Measurements from ENCODE around the gene NTSR2. TPM values are rescaled to one million over a fixed set of nuclear protein-coding genes. Genes with fewer than 3 reads are reported as not detected.

NTSR2 gene
- total RNA-seq, 5 donors from 2014 or later (not counting 1 experiment from before 2014, with no cell fraction given) = not detected

GRCh38 chr2:11651856-11652548, 18.0 kb downstream of the NTSR2 start:
- Histone ChIP-seq H3K4me3 (ENCODE audit: control insufficient read depth in 1 of 2, extremely low read depth in 1 of 2, low read length in 1 of 2) (no peak overlapping the region), H3K27me3 (replicated peaks in 1 of 2; ENCODE audit: control insufficient read depth in 2 of 2, extremely low read depth in 1 of 2, insufficient read depth in 2 of 2, low read length in 1 of 2) (peaks cover 0 to 11% of the 10 kb centered on the region in 2 experiments), H3K27ac (ENCODE audit: low read length) (no peak overlapping the region), H3K36me3 (ENCODE audit: control insufficient read depth in 2 of 2, extremely low read depth in 1 of 2, insufficient read depth in 1 of 2, low read length in 1 of 2) (no peaks in the 10 kb centered on the region), H3K9me3 (no peaks in the 10 kb centered on the region), H3K4me1 (ENCODE audit: control insufficient read depth in 1 of 2, extremely low read depth in 1 of 2, insufficient read depth in 2 of 2, low read length in 2 of 2) (no peaks in the 10 kb centered on the region)
- H3K27me3 Mint-ChIP-seq = peaks cover 10 to 11% of the 10 kb centered on the region in 2 donors
- DNase-seq (no peak), ATAC-seq (replicated peaks in 1 of 4) (no peak)
- no peak overlapping the region for H3K4me3 Mint-ChIP-seq
- no CpG with 5 or more reads among the region's 5 CpGs for WGBS (ENCODE audit: insufficient coverage)
- H3K4me1 Mint-ChIP-seq = no peaks in the 10 kb centered on the region
- H3K27ac Mint-ChIP-seq = no peak overlapping the region
- no peaks in the 10 kb centered on the region for H3K36me3 Mint-ChIP-seq
- POLR2A ChIA-PET = no interaction called here
- H3K9me3 Mint-ChIP-seq = no peaks in the 10 kb centered on the region
- CTCF ChIA-PET = no interaction called here

GRCh38 chr2:11649093-11649492, 20.9 kb downstream of the NTSR2 start:
- ATAC-seq (replicated peaks in 1 of 4) = no peak
- DNase-seq = no peak
- Histone ChIP-seq H3K9me3 (no peaks in the 10 kb centered on the region), H3K4me1 (ENCODE audit: control insufficient read depth in 1 of 2, extremely low read depth in 1 of 2, insufficient read depth in 2 of 2, low read length in 2 of 2) (no peaks in the 10 kb centered on the region), H3K27ac (ENCODE audit: low read length) (no peak overlapping the region), H3K27me3 (replicated peaks in 1 of 2; ENCODE audit: control insufficient read depth in 2 of 2, extremely low read depth in 1 of 2, insufficient read depth in 2 of 2, low read length in 1 of 2) (peaks cover 0 to 6% of the 10 kb centered on the region in 2 experiments), H3K4me3 (ENCODE audit: control insufficient read depth in 1 of 2, extremely low read depth in 1 of 2, low read length in 1 of 2) (no peak overlapping the region), H3K36me3 (ENCODE audit: control insufficient read depth in 2 of 2, extremely low read depth in 1 of 2, insufficient read depth in 1 of 2, low read length in 1 of 2) (no peaks in the 10 kb centered on the region)
- no peak overlapping the region for H3K4me3 Mint-ChIP-seq
- ChIA-PET POLR2A (no interaction called here), CTCF (no interaction called here)
- no peak overlapping the region for H3K27ac Mint-ChIP-seq
- no peaks in the 10 kb centered on the region for H3K36me3 Mint-ChIP-seq
- no peaks in the 10 kb centered on the region for H3K4me1 Mint-ChIP-seq
- no peaks in the 10 kb centered on the region for H3K9me3 Mint-ChIP-seq
- peaks cover 5 to 10% of the 10 kb centered on the region in 2 donors for H3K27me3 Mint-ChIP-seq
- WGBS (ENCODE audit: insufficient coverage) = 36% methylated on average over 1 of the region's 2 CpGs

DNA sequence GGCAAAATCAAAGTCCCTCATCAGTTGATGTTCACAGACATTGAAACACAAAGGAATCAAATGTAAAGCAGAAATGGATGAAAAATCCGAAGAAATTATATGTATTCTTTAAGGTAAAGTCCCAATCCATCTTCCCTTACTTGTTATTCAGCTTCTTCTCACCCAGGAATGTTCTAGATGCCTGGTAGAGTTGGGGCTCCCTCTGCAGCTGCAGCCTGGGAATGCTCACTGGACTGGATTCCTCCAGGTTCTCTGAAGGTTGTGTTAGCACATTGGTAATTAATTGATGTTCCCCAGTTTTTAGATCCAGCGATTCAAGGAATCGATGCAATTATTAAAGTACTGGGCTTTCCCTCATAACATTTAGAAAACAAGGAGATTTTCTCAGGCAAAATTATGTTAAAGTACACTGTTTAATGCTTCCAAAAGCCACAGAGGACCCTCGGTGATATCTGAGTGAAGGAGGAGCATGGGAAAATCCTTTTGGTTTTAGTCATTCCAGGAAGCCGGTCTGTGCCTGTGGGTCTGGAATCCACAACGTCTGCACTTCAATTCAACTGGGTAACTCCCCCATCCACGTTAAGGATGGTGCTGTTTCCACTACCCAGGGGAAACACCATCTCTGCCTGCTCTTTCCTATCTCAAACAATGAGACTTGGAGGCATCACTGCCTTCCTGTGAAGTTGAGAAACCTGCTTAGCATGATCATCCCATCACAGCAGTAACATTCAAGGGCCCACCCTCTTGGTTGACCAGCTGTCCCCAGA, 22.0 kb downstream of the NTSR2 start:
- Mint-ChIP-seq H3K27ac (no peak overlapping the region), H3K9me3 (no peaks in the 10 kb centered on the region), H3K4me3 (no peak overlapping the region), H3K27me3 (peaks cover 10 to 11% of the 10 kb centered on the region in 2 donors), H3K4me1 (no peaks in the 10 kb centered on the region), H3K36me3 (no peaks in the 10 kb centered on the region)
- no peaks in the 10 kb centered on the region for H3K36me3 ChIP-seq (ENCODE audit: control insufficient read depth in 2 of 2, extremely low read depth in 1 of 2, insufficient read depth in 1 of 2, low read length in 1 of 2)
- no peaks in the 10 kb centered on the region for H3K9me3 ChIP-seq
- no peak overlapping the region for H3K27ac ChIP-seq (ENCODE audit: low read length)
- ChIA-PET POLR2A (no interaction called here), CTCF (no interaction called here)
- no peaks in the 10 kb centered on the region for H3K4me1 ChIP-seq (ENCODE audit: control insufficient read depth in 1 of 2, extremely low read depth in 1 of 2, insufficient read depth in 2 of 2, low read length in 2 of 2)
- ATAC-seq (replicated peaks in 1 of 4) = no peak
- no peak for DNase-seq
- 51% methylated on average over 4 of the region's 7 CpGs for WGBS (ENCODE audit: insufficient coverage)
- H3K4me3 ChIP-seq (ENCODE audit: control insufficient read depth in 1 of 2, extremely low read depth in 1 of 2, low read length in 1 of 2) = no peak overlapping the region
- peaks cover 0 to 6% of the 10 kb centered on the region in 2 experiments for H3K27me3 ChIP-seq (replicated peaks in 1 of 2; ENCODE audit: control insufficient read depth in 2 of 2, extremely low read depth in 1 of 2, insufficient read depth in 2 of 2, low read length in 1 of 2)

GRCh38 chr2:11646530-11646929, 23.5 kb downstream of the NTSR2 start:
- DNase-seq (no peak), ATAC-seq (replicated peaks in 1 of 4) (no peak)
- no peaks in the 10 kb centered on the region for H3K9me3 ChIP-seq
- ChIA-PET CTCF (interaction anchor here (0.6 to 0.8 kb wide), 3 partner anchors 44 to 140 kb away, joined by 3 to 11 read pairs (median 8); no protein-coding TSS in a partner anchor), POLR2A (no interaction called here)
- Mint-ChIP-seq H3K4me3 (no peak overlapping the region), H3K4me1 (no peaks in the 10 kb centered on the region), H3K36me3 (no peaks in the 10 kb centered on the region), H3K27me3 (peaks cover 13 to 15% of the 10 kb centered on the region in 2 donors), H3K9me3 (no peaks in the 10 kb centered on the region), H3K27ac (no peak overlapping the region)
- no peak overlapping the region for H3K27ac ChIP-seq (ENCODE audit: low read length)
- WGBS (ENCODE audit: insufficient coverage) = 100% methylated on average over 1 of the region's 3 CpGs
- no peak overlapping the region for H3K4me3 ChIP-seq (ENCODE audit: control insufficient read depth in 1 of 2, extremely low read depth in 1 of 2, low read length in 1 of 2)
- no peaks in the 10 kb centered on the region for H3K4me1 ChIP-seq (ENCODE audit: control insufficient read depth in 1 of 2, extremely low read depth in 1 of 2, insufficient read depth in 2 of 2, low read length in 2 of 2)
- H3K36me3 ChIP-seq (ENCODE audit: control insufficient read depth in 2 of 2, extremely low read depth in 1 of 2, insufficient read depth in 1 of 2, low read length in 1 of 2) = no peaks in the 10 kb centered on the region
- peaks cover 0 to 6% of the 10 kb centered on the region in 2 experiments for H3K27me3 ChIP-seq (replicated peaks in 1 of 2; ENCODE audit: control insufficient read depth in 2 of 2, extremely low read depth in 1 of 2, insufficient read depth in 2 of 2, low read length in 1 of 2)

GRCh38 chr2:11644293-11644692, 25.7 kb downstream of the NTSR2 start:
- H3K27me3 ChIP-seq (replicated peaks in 1 of 2; ENCODE audit: control insufficient read depth in 2 of 2, extremely low read depth in 1 of 2, insufficient read depth in 2 of 2, low read length in 1 of 2) = peaks cover 0 to 13% of the 10 kb centered on the region in 2 experiments
- no peaks in the 10 kb centered on the region for H3K4me1 ChIP-seq (ENCODE audit: control insufficient read depth in 1 of 2, extremely low read depth in 1 of 2, insufficient read depth in 2 of 2, low read length in 2 of 2)
- CTCF ChIA-PET = no interaction called here
- no peak overlapping the region for H3K27ac Mint-ChIP-seq
- H3K4me3 ChIP-seq (ENCODE audit: control insufficient read depth in 1 of 2, extremely low read depth in 1 of 2, low read length in 1 of 2) = no peak overlapping the region
- no peak for DNase-seq
- no peak overlapping the region for H3K27ac ChIP-seq (ENCODE audit: low read length)
- H3K4me3 Mint-ChIP-seq = no peak overlapping the region
- peaks cover 6 to 21% of the 10 kb centered on the region in 2 donors for H3K27me3 Mint-ChIP-seq
- ATAC-seq (replicated peaks in 1 of 4) = no peak
- no peaks in the 10 kb centered on the region for H3K36me3 ChIP-seq (ENCODE audit: control insufficient read depth in 2 of 2, extremely low read depth in 1 of 2, insufficient read depth in 1 of 2, low read length in 1 of 2)
- no peaks in the 10 kb centered on the region for H3K9me3 ChIP-seq
- H3K36me3 Mint-ChIP-seq = no peaks in the 10 kb centered on the region
- no peaks in the 10 kb centered on the region for H3K9me3 Mint-ChIP-seq
- H3K4me1 Mint-ChIP-seq = no peaks in the 10 kb centered on the region
- no CpG with 5 or more reads among the region's 3 CpGs for WGBS (ENCODE audit: insufficient coverage)
- POLR2A ChIA-PET = no interaction called here

DNA sequence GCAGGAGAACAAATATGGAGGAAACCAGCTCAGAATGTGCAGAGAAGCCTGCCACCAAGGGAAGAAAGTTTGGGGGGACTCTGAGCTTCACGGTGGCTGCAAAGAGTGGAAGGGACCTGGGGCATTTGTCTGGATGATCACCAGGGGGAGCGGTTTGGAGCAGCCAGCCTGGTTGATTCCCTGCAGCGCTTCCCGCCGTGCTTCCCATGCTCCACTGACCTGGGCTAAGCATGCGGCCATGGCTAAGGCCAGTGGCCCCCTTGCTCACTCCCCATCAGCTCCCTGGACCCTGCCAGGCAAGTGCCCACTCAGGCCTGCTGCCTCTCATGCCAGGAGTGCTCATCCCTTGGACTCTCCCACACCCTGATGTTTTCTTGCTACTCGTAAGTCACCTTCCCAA, 27.0 kb downstream of the NTSR2 start:
- CTCF ChIA-PET = no interaction called here
- Histone ChIP-seq H3K27ac (ENCODE audit: low read length) (no peak overlapping the region), H3K4me3 (ENCODE audit: control insufficient read depth in 1 of 2, extremely low read depth in 1 of 2, low read length in 1 of 2) (no peak overlapping the region), H3K9me3 (no peaks in the 10 kb centered on the region), H3K27me3 (replicated peaks in 1 of 2; ENCODE audit: control insufficient read depth in 2 of 2, extremely low read depth in 1 of 2, insufficient read depth in 2 of 2, low read length in 1 of 2) (peaks cover 0 to 9% of the 10 kb centered on the region in 2 experiments), H3K4me1 (ENCODE audit: control insufficient read depth in 1 of 2, extremely low read depth in 1 of 2, insufficient read depth in 2 of 2, low read length in 2 of 2) (no peaks in the 10 kb centered on the region), H3K36me3 (ENCODE audit: control insufficient read depth in 2 of 2, extremely low read depth in 1 of 2, insufficient read depth in 1 of 2, low read length in 1 of 2) (no peaks in the 10 kb centered on the region)
- Mint-ChIP-seq H3K36me3 (no peaks in the 10 kb centered on the region), H3K9me3 (no peaks in the 10 kb centered on the region), H3K27ac (no peak overlapping the region), H3K27me3 (peaks cover 7 to 21% of the 10 kb centered on the region in 2 donors), H3K4me1 (no peaks in the 10 kb centered on the region), H3K4me3 (no peak overlapping the region)
- DNase-seq = no peak
- 67% methylated on average over 6 of the region's 7 CpGs for WGBS (ENCODE audit: insufficient coverage)
- POLR2A ChIA-PET = no interaction called here
- no peak for ATAC-seq (replicated peaks in 1 of 4)

Data from T-cell (primary cell).